ENCODE measurements around the gene PURB.
A peak's percentile ranks its signal among the peaks of the same experiment; 100 is the strongest.
"Not testable (repeated sequence)": the region's sequence is repeated elsewhere in the genome, so short reads cannot be mapped to it uniquely, and the experiment has no call there.

PURB gene

DNA sequence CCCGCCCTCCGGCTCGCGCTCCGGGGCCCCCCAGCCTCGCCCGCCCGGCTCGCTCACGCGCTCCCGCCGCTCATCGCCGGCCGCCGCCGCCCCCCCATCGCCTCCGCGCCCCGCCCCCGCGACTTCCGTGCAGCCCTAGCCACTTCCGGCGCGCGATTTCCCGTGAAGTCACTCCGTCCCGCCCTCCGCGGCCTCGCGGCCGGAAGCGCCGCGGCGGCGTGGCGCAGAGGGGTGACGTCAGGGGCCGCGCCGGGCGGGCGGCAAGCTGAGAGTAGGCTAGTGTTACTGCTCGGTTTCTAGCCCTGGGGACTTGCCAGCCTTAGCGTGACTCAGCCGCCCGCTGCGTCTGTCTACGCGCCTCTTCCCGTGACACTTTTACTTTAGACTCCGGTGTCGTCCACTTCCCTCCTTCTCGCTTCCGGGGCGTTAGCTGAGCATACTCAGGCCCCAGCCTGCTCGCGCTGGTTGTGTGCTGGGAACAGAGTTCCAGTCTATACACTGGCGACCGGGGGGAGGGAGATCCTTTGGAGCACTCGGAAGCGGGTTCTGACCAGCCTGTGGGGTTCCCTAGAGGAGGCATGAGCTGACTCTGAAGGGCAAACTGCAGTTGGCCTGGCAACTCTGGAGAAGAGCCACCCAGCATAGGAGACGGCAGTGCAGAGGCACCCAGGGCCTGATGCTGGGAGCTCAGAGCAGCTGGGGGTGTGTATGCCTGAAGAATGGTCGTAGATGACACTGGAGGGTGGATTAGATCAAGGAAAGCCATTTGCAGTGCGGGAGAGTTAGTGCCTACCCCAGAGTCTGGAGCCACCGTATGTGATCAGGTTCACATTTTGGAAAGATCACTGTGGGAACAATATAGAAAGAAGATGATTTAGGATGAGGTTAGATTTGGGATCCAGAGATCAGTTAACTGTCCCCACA is at the start of gene PURB:
PURB (minus strand) TSS at position 137 of the 924 bp plus-strand sequence. CDS start 182 bp downstream, outside the sequence.
- TF ChIP-seq CTCF (IDR thresholded peaks at IDR 0.05) = no peak
- Histone ChIP-seq H3K4me3 (peak within 1 kb of the TSS; percentile 93), H3K27ac (peak within 1 kb of the TSS; percentile 96 to 98)
- DNase-seq (ENCODE audit: low spot score) = peak; percentile 97

GRCh38 chr7:44935016-44935415 is 49.7 kb upstream of the PURB start:
- DNase-seq (ENCODE audit: low spot score) = no peak
- H3K4me3 ChIP-seq = no peak overlapping the region
- H3K27ac ChIP-seq = no peak overlapping the region
- no peak for TF ChIP-seq CTCF (IDR thresholded peaks at IDR 0.05)

GRCh38 chr7:44934510-44934909 is 49.2 kb upstream of the PURB start:
- H3K4me3 ChIP-seq; H3K27ac ChIP-seq; DNase-seq (ENCODE audit: low spot score): not testable (repeated sequence)

DNA sequence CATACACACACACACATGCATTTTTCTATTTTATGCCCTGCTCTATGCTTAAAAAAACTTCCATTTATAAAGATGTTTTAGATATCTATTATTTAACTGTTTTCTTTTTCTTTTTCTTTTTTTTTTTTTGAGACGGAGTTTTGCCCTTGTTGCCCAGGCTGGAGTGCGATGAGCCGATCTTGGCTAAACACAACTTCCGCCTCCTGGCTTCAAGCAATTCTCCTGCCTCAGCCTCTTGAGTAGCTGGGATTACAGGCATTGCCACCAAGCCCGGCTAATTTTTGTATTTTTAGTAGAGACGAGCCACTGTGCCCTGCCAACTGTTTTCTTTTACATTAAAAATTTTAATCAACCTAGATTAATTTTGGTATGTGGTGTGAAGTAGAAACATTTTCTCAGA is 45.6 kb upstream of the PURB start:
- TF ChIP-seq CTCF (IDR thresholded peaks at IDR 0.05) = no peak
- Histone ChIP-seq H3K27ac (no peak overlapping the region), H3K4me3 (no peak overlapping the region)
- no peak for DNase-seq (ENCODE audit: low spot score)

DNA sequence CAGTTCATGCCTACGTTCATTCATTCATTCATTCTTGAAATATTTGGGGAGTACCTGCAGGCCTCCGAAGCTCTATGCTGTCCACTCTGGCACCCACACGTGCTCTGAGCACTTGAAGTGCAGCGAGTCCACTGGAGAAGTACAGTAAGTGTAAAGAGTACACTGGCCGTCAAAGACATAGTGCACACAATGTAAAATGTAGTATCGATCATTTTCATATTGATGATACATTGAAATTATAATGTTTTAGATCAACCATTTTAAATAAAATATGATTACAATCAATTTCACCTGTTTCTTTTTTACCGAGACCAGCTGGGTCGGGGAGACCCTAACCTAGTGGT is 37.0 kb upstream of the PURB start:
- no peak for TF ChIP-seq CTCF (IDR thresholded peaks at IDR 0.05)
- H3K27ac ChIP-seq = no peak overlapping the region
- DNase-seq (ENCODE audit: low spot score) = no peak
- no peak overlapping the region for H3K4me3 ChIP-seq

GRCh38 chr7:44921607-44922350 is 36.4 kb upstream of the PURB start:
- H3K4me3 ChIP-seq = no peak overlapping the region
- DNase-seq (ENCODE audit: low spot score) = peak; percentile 87
- no peak overlapping the region for H3K27ac ChIP-seq
- TF ChIP-seq CTCF (IDR thresholded peaks at IDR 0.05) = peak; percentile 54

GRCh38 chr7:44920119-44920518 is 34.8 kb upstream of the PURB start:
- TF ChIP-seq CTCF (IDR thresholded peaks at IDR 0.05) = no peak
- Histone ChIP-seq H3K4me3 (no peak overlapping the region), H3K27ac (no peak overlapping the region)
- no peak for DNase-seq (ENCODE audit: low spot score)

Data from coronary artery (tissue), 2 donors.